GM18873 (cell line): ENCODE measurements around the gene MAGI1.

Experiments used
- ATAC-seq: cut with Tn5 transposase; IDR thresholded peaks from one replicate; pipeline ENCODE4 v1.9.1; 2021; ENCODE audit warnings: mild to moderate bottlenecking, moderate library complexity, moderate number of reproducible peaks; ENCODE audit not compliant: unreplicated experiment, low FRiP score

MAGI1 gene

GRCh38 chr3:65659396-65659795, 379.3 kb downstream of the MAGI1 start:
- no peak for ATAC-seq

GRCh38 chr3:65658401-65658800, 380.3 kb downstream of the MAGI1 start:
- ATAC-seq = no peak

- ATAC-seq = no peak
Observed at GRCh38 chr3:65655061-65655460, 383.7 kb downstream of the MAGI1 start.

GRCh38 chr3:65653731-65654130, 385.0 kb downstream of the MAGI1 start:
- ATAC-seq = no peak

- ATAC-seq = no peak
Observed at GRCh38 chr3:65650247-65650646, 388.5 kb downstream of the MAGI1 start.

- ATAC-seq = no peak
Observed at GRCh38 chr3:65647369-65647768, 391.3 kb downstream of the MAGI1 start.

GRCh38 chr3:65642883-65643282, 395.8 kb downstream of the MAGI1 start:
- no peak for ATAC-seq

- no peak for ATAC-seq
Observed at GRCh38 chr3:65641777-65642176, 396.9 kb downstream of the MAGI1 start.

- ATAC-seq = no peak
Observed at GRCh38 chr3:65641045-65641444, 397.7 kb downstream of the MAGI1 start.

GRCh38 chr3:65639444-65639843, 399.3 kb downstream of the MAGI1 start:
- ATAC-seq = no peak

- ATAC-seq = no peak
Observed at GRCh38 chr3:65638301-65638700, 400.4 kb downstream of the MAGI1 start.

GRCh38 chr3:65636326-65636725, 402.4 kb downstream of the MAGI1 start:
- no peak for ATAC-seq

GRCh38 chr3:65635657-65636056, 403.1 kb downstream of the MAGI1 start:
- ATAC-seq = no peak

- no peak for ATAC-seq
Observed at GRCh38 chr3:65633018-65633638, 405.6 kb downstream of the MAGI1 start.

- no peak for ATAC-seq
Observed at GRCh38 chr3:65632414-65632813, 406.3 kb downstream of the MAGI1 start.

- no peak for ATAC-seq
Observed at GRCh38 chr3:65628978-65629377, 409.7 kb downstream of the MAGI1 start.

GRCh38 chr3:65627062-65627461, 411.7 kb downstream of the MAGI1 start:
- no peak for ATAC-seq

- ATAC-seq = no peak
Observed at GRCh38 chr3:65625305-65625704, 413.4 kb downstream of the MAGI1 start.

GRCh38 chr3:65623362-65623761, 415.4 kb downstream of the MAGI1 start:
- no peak for ATAC-seq

- ATAC-seq = no peak
Observed at GRCh38 chr3:65619888-65620287, 418.8 kb downstream of the MAGI1 start.

GRCh38 chr3:65619451-65619881, 419.3 kb downstream of the MAGI1 start:
- ATAC-seq = no peak

GRCh38 chr3:65618599-65618998, 420.1 kb downstream of the MAGI1 start:
- ATAC-seq = no peak

GRCh38 chr3:65617787-65618186, 420.9 kb downstream of the MAGI1 start:
- no peak for ATAC-seq
